Stimulated activated naive CD8-positive, alpha-beta T cell treated with anti-CD3 and anti-CD28 coated beads, Interleukin-15, Interleukin-2, amounts not matched to agents 100 ng/mL and 50 ng/mL, for 24 hours (primary cell): Measurements from ENCODE around the gene KCNG2.

Source experiments
- H3K27ac Mint-ChIP-seq: one replicate; pipeline ENCODE4 v1.8.0; 2021; ENCODE audit warnings: mild to moderate bottlenecking, mixed read lengths
- H3K27me3 Mint-ChIP-seq: one replicate; pipeline ENCODE4 v1.8.0; 2021; ENCODE audit warnings: mixed read lengths
- H3K36me3 Mint-ChIP-seq: one replicate; pipeline ENCODE4 v1.8.0; 2021; ENCODE audit warnings: low read depth, mixed read lengths
- H3K4me1 Mint-ChIP-seq: one replicate; pipeline ENCODE4 v1.8.0; 2021; ENCODE audit warnings: low read depth, mixed read lengths
- H3K4me3 Mint-ChIP-seq: one replicate; pipeline ENCODE4 v1.8.0; 2021; ENCODE audit warnings: mild to moderate bottlenecking, mixed read lengths
- H3K9me3 Mint-ChIP-seq: one replicate; pipeline ENCODE4 v1.8.0; 2021; ENCODE audit warnings: mixed read lengths

The KCNG2 gene

DNA sequence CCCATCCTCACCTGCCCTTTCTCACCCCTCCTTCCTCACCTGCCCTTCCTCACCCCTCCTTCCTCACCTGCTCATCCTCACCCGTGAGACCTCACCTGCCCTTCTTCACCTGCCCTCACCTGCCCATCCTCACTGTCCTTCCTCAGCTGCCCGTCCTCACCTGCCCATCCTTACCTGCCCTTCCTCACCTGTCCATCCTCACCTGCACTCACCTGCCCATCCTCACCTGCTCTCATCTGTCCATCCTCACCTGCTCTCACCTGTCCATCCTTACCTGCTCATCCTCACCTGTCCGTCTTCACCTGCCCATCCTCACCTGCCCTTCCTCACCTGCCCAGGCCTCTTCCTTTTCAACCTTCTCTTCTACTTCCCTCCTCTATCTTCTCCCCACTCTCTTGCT lies 34.4 kb downstream of the KCNG2 start:
- peaks cover 18% of the 10 kb centered on the region for H3K27me3 Mint-ChIP-seq
- no peak overlapping the region for H3K4me3 Mint-ChIP-seq
- no peaks in the 10 kb centered on the region for H3K4me1 Mint-ChIP-seq
- H3K9me3 Mint-ChIP-seq: no peaks in the 10 kb centered on the region
- no peaks in the 10 kb centered on the region for H3K36me3 Mint-ChIP-seq
- no peak overlapping the region for H3K27ac Mint-ChIP-seq

- Mint-ChIP-seq H3K27me3 (peaks cover 25% of the 10 kb centered on the region), H3K9me3 (no peaks in the 10 kb centered on the region), H3K27ac (no peak overlapping the region), H3K4me3 (no peak overlapping the region), H3K4me1 (no peaks in the 10 kb centered on the region), H3K36me3 (no peaks in the 10 kb centered on the region)
Observed at GRCh38 chr18:79834834-79835233, 37.1 kb downstream of the KCNG2 start.

DNA sequence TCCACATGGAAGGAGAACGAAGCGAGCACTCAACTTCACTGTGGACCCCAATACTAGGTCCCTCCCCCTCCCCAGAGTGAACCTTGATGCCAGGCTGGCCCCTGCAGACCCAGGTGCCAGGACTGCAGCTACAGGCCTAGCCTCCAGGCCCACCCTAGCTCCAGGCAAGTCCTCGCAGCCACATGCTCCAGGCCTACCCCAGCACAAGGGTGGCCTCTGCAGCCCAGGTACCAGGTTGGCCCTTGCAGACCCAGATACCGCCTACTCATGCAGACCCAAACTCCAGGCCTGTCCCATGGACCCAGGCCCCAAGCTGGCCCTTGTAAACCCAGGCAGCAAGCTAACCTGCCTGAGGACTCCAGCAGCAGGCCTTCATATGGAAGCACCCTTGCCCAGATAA lies 44.2 kb downstream of the KCNG2 start:
- H3K4me1 Mint-ChIP-seq: peaks cover 4% of the 10 kb centered on the region
- no peaks in the 10 kb centered on the region for H3K36me3 Mint-ChIP-seq
- H3K9me3 Mint-ChIP-seq: peaks cover 6% of the 10 kb centered on the region
- H3K4me3 Mint-ChIP-seq: no peak overlapping the region
- H3K27ac Mint-ChIP-seq: no peak overlapping the region
- H3K27me3 Mint-ChIP-seq: peaks cover 10% of the 10 kb centered on the region

- no peaks in the 10 kb centered on the region for H3K36me3 Mint-ChIP-seq
- peaks cover 3% of the 10 kb centered on the region for H3K27me3 Mint-ChIP-seq
Observed at GRCh38 chr18:79844999-79845563, 47.3 kb downstream of the KCNG2 start.

DNA sequence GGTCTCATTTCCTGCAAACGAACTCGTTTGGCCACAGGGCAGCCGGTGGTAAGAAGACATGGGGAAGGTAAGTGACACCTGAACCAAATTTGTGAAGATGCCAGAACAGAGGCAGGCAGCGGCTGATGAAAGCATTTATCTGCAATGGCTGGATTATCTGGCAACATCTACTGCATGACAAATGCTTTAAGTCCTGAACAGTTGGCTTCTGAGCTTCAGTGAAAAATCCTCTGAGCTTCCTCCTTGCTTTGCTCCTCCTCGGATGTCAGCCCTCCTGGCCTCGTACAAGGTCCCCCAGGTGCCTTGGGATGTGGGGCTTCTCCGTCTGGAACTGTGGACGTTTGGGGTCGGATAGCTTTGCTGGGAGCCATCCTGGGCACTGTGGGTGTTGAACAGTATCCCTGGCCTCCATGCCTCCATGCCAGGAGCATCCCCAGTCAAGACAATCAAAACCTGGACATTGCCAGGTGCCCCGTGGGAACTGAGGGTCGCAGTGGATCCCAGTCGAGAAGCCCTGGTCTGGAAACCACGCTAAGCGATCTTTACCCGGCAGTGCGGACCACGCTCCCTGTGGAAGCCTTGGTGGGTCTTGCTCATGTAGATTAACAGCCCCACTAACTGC lies 49.3 kb downstream of the KCNG2 start:
- Mint-ChIP-seq H3K36me3 (no peaks in the 10 kb centered on the region), H3K4me3 (no peak overlapping the region), H3K27ac (no peak overlapping the region), H3K9me3 (peaks cover 6% of the 10 kb centered on the region), H3K4me1 (peaks cover 4% of the 10 kb centered on the region), H3K27me3 (peaks cover 3% of the 10 kb centered on the region)

More at GRCh38 chr18:79844999-79845563, 47.3 kb downstream of the KCNG2 start:
- peaks cover 4% of the 10 kb centered on the region for H3K4me1 Mint-ChIP-seq
- H3K4me3 Mint-ChIP-seq: no peak overlapping the region
- H3K9me3 Mint-ChIP-seq: peaks cover 6% of the 10 kb centered on the region
- no peak overlapping the region for H3K27ac Mint-ChIP-seq

DNA sequence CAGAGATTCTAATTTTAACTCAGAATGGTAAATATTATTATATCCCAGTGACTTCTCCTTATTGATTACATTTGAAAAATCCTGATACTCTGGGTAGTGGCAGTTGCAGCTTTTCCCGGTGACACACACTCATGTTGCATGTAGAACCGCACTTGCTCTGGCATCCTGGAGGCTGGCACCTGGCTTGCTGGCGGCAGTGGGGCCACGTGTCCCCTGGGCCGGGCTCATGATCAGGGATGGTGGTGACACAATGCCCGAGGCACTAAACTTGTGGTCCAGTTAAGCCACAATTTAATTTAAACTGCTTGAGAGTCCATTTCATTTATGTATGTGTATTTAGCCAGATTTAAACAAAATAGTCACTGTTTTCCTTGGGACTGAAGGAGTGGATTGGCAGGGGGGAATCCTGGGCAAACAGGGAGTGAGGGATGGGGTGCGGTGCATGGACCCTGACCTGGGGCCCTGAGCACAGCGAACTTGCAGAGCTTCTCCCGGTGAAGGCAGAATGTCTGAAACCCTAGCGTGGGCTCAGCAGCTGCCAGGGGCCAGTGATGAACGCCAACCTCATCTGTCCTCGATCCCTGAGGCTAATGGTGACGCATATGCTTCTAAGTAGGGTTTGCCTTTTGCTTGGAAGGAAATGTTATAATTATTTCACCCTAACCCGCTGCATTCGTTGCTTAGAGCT lies 50.0 kb downstream of the KCNG2 start:
- H3K36me3 Mint-ChIP-seq: no peaks in the 10 kb centered on the region
- H3K4me3 Mint-ChIP-seq: no peak overlapping the region
- H3K27ac Mint-ChIP-seq: no peak overlapping the region
- H3K9me3 Mint-ChIP-seq: peaks cover under 1% of the 10 kb centered on the region
- H3K27me3 Mint-ChIP-seq: no peaks in the 10 kb centered on the region
- H3K4me1 Mint-ChIP-seq: peaks cover 4% of the 10 kb centered on the region

- peaks cover 4% of the 10 kb centered on the region for H3K4me1 Mint-ChIP-seq
- H3K9me3 Mint-ChIP-seq: no peaks in the 10 kb centered on the region
- no peak overlapping the region for H3K27ac Mint-ChIP-seq
- no peak overlapping the region for H3K4me3 Mint-ChIP-seq
- H3K36me3 Mint-ChIP-seq: no peaks in the 10 kb centered on the region
- H3K27me3 Mint-ChIP-seq: no peaks in the 10 kb centered on the region
Observed at GRCh38 chr18:79848294-79848578, 50.5 kb downstream of the KCNG2 start.

DNA sequence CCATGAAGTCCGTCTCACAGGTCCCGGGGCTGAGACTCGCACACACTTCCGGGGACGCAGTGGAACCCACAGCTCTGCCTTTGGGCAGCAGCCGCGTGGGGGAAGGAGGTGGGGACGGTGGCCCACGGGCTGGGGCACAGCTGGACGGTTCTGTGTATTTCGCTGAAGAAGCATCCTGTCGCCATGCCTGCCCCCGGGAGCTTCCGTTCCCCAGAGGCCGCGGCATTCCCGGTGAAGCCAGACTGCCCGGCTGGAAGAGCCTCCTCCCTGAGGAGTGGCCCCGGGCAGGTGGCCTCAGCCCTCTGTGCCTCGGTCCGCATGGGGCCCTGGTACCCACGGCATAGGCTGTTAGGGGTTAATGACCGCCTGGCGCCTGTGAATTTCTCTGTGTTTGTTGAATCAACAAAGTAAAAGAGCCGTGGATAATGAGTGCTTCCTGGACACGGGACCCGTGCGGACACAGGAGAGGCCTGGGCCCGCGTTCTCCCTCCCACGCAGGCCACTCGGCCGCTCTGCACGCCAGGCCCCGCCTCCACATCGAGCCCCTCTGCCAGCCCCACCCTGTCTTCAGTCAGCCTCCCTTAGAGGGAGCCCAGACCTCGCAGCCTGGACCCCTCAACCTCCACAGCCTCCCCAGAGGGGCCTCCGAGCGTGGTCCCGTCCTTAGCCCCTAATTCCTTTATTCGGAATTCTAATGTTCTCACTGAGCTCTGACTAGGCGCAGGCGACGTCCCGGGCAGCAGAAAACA lies 51.0 kb downstream of the KCNG2 start:
- Mint-ChIP-seq H3K4me1 (no peaks in the 10 kb centered on the region), H3K9me3 (no peaks in the 10 kb centered on the region), H3K36me3 (no peaks in the 10 kb centered on the region), H3K4me3 (no peak overlapping the region), H3K27ac (no peak overlapping the region), H3K27me3 (no peaks in the 10 kb centered on the region)

DNA sequence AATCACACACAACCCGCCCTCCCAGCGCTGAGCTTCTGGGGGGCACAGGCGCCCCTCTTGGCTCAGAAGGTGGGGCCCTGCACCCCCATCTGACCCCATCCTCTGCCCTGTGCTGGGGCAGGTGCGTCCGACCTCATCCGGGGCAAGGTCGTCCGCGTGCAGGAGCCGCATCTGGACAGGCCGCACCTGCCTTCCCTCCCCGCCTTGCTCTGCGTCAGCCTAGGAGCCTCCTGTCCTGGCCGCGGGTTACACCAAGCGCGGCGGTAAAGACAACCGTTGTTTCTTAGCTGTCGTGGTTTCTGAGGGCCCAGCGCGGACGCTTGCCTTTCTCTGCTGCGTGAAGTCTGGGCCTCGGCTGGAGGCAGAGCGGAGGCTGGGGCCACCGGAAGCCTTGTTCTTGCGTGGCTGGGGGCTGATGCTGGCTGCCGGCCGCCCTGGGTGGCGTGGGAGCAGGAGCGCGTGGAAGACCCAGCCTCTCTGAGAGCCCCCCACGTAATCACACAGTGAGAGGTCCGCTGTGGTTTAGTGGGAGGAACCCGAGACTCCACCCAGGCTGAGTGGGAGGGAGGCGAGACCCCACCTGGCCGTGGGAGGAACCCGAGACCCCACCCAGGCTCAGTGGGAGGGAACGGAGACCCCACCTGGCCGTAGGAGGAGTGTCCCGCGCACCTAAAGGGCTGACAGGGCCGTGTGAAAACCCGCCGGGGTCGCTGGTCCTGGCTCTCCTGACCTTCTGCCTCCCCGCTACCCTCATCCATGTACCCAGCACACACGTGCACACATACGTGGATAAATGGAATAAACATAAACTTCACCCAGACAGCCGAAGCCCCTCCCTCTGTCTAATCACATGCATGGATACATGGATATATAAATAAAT lies 51.8 kb downstream of the KCNG2 start:
- Mint-ChIP-seq H3K9me3 (no peaks in the 10 kb centered on the region), H3K36me3 (no peaks in the 10 kb centered on the region), H3K27ac (no peak overlapping the region), H3K27me3 (no peaks in the 10 kb centered on the region), H3K4me3 (no peak overlapping the region), H3K4me1 (no peaks in the 10 kb centered on the region)

- H3K27me3 Mint-ChIP-seq: no peaks in the 10 kb centered on the region
- no peak overlapping the region for H3K27ac Mint-ChIP-seq
- no peak overlapping the region for H3K4me3 Mint-ChIP-seq
- H3K9me3 Mint-ChIP-seq: no peaks in the 10 kb centered on the region
- peaks cover 3% of the 10 kb centered on the region for H3K4me1 Mint-ChIP-seq
- no peaks in the 10 kb centered on the region for H3K36me3 Mint-ChIP-seq
Observed at GRCh38 chr18:79850731-79851130, 53.0 kb downstream of the KCNG2 start.

GRCh38 chr18:79851489-79851888 lies 53.8 kb downstream of the KCNG2 start:
- Mint-ChIP-seq H3K36me3 (no peaks in the 10 kb centered on the region), H3K27me3 (no peaks in the 10 kb centered on the region), H3K4me1 (peaks cover 3% of the 10 kb centered on the region), H3K9me3 (no peaks in the 10 kb centered on the region), H3K27ac (no peak overlapping the region), H3K4me3 (no peak overlapping the region)

DNA sequence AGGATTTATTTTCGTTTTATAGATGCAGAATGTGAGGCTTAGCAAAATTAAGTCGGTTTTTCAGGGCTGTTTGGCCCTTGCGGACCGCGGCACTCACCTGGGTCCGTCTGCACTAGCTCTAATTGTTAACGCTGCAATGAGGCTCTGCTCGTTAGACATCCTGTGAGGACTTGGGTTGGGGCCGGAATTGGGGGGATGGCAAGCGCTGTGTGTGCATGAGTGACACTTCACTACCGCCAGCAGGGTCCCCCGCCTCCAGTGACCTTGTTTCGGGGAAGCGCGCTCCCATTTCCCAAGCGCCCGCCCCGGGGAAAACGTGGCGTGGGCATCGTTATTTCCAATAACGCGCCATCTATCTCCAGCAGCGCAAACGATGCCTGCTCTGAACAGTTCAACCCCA lies 54.2 kb downstream of the KCNG2 start:
- Mint-ChIP-seq H3K27me3 (no peaks in the 10 kb centered on the region), H3K9me3 (no peaks in the 10 kb centered on the region), H3K27ac (no peak overlapping the region), H3K36me3 (no peaks in the 10 kb centered on the region), H3K4me3 (no peak overlapping the region), H3K4me1 (peaks cover 3% of the 10 kb centered on the region)

GRCh38 chr18:79852561-79853302 lies 55.0 kb downstream of the KCNG2 start:
- H3K36me3 Mint-ChIP-seq: no peaks in the 10 kb centered on the region
- H3K4me1 Mint-ChIP-seq: peaks cover 8% of the 10 kb centered on the region
- no peaks in the 10 kb centered on the region for H3K9me3 Mint-ChIP-seq
- no peaks in the 10 kb centered on the region for H3K27me3 Mint-ChIP-seq
- no peak overlapping the region for H3K4me3 Mint-ChIP-seq
- H3K27ac Mint-ChIP-seq: no peak overlapping the region

DNA sequence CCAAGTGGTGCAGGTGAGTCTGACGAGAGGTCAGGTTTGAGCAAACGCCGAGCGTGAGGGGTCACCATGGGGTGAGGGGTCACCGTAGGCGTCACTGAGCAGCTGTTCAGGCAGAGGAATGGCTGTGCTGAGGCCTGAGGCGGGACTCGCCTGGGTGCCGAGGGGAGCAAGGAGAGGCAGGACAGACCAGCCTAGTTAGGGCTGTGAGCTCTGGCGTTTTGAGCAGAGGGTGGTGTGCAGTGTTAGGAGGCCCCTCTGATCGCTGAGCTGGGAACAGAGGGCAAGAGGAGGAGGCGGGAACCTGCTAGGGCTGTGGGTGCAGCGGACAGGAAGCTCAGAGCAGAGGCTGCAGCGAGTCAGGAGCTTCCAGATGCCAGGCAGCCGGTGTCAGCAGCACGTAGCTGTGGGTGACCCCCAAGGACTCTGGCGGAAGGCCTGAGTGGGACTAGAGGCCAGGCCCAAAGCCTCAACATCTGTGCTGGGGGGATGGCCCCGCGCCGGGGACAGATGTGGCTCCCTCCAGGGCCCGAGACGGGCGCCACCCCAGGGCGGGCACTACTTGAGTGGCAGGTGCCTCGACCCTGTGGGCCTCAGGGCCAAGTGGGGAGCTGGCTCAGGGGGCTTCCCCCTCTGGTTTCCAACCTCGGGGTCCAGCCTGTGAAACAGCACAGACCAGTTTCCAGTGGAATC lies 55.7 kb downstream of the KCNG2 start:
- no peaks in the 10 kb centered on the region for H3K27me3 Mint-ChIP-seq
- H3K4me1 Mint-ChIP-seq: peaks cover 8% of the 10 kb centered on the region
- no peaks in the 10 kb centered on the region for H3K36me3 Mint-ChIP-seq
- H3K4me3 Mint-ChIP-seq: no peak overlapping the region
- no peak overlapping the region for H3K27ac Mint-ChIP-seq
- no peaks in the 10 kb centered on the region for H3K9me3 Mint-ChIP-seq
